SK-N-SH (cell line): ENCODE data around the gene TSPYL2.

ENCODE experiments used
- CTCF ChIP-seq: fragments of 200-600 bp; sonication (generic); IDR thresholded peaks from 2 replicates; pipeline ENCODE4 v1.6.1; 2017; ENCODE audit warnings: antibody characterized with exemption, mild to moderate bottlenecking, moderate library complexity
- EP300 ChIP-seq, 2 experiments: IDR thresholded peaks; 2 replicates each; pipeline versions ENCODE4 v1.4.0 to v1.6.1; 2012; ENCODE audit warnings: borderline replicate concordance in 1 of 2, low read depth in 1 of 2, low read length in 1 of 2
- FOXM1 ChIP-seq: IDR thresholded peaks from 2 replicates; pipeline ENCODE4 v1.4.0; 2012; ENCODE audit warnings: low read depth, mild to moderate bottlenecking
- GABPA ChIP-seq: IDR thresholded peaks from 2 replicates; pipeline ENCODE4 v1.4.0; 2012; ENCODE audit warnings: low read depth, mild to moderate bottlenecking
- MXI1 ChIP-seq: IDR thresholded peaks from 2 replicates; pipeline ENCODE4 v1.6.1; 2012; ENCODE audit warnings: mild to moderate bottlenecking, low read depth, low read length, improper control_type of control experiment
- RXRA ChIP-seq: IDR thresholded peaks from 2 replicates; pipeline ENCODE4 v1.4.0; 2012; ENCODE audit warnings: low read depth, mild to moderate bottlenecking, borderline replicate concordance
- TAF1 ChIP-seq: IDR thresholded peaks from 2 replicates; pipeline ENCODE4 v1.6.1; 2012; ENCODE audit warnings: low read depth, mild to moderate bottlenecking, low read length, moderate library complexity, borderline replicate concordance
- USF1 ChIP-seq: IDR thresholded peaks from 2 replicates; pipeline ENCODE4 v1.4.0; 2012; ENCODE audit warnings: low read depth, borderline replicate concordance
- YY1 ChIP-seq: IDR thresholded peaks from 2 replicates; pipeline ENCODE4 v1.4.0; 2012; ENCODE audit warnings: low read depth, mild to moderate bottlenecking

GRCh38 chrX:53088136-53088974 lies 6.2 kb downstream of the TSPYL2 start:
- TF ChIP-seq TAF1 (no peak), YY1 (no peak), RXRA (no peak), MXI1 (no peak), FOXM1 (no peak), USF1 (no peak), EP300 (IDR thresholded peaks at IDR 0.05; ENCODE audit: borderline replicate concordance in 1 of 2, low read depth in 1 of 2, low read length in 1 of 2) (no peak), GABPA (no peak), CTCF (no peak)
